Osteocyte (in vitro differentiated cells): ENCODE results near the gene PXT1. TPM values are rescaled to one million over a fixed set of nuclear protein-coding genes. Genes with fewer than 3 reads are reported as not detected.

Experiments
- DNase-seq: peaks from one replicate; pipeline ENCODE4 v3.0.0; 2021; ENCODE audit warnings: mixed read lengths; ENCODE audit not compliant: unreplicated experiment; ENCODE audit errors: extremely low spot score
- H3K27ac Mint-ChIP-seq: one replicate; pipeline ENCODE4 v1.8.0; 2021; ENCODE audit warnings: mild to moderate bottlenecking, mixed read lengths; ENCODE audit not compliant: unreplicated experiment
- H3K27me3 Mint-ChIP-seq: one replicate; pipeline ENCODE4 v1.8.0; 2021; ENCODE audit warnings: mixed read lengths; ENCODE audit not compliant: unreplicated experiment
- H3K36me3 Mint-ChIP-seq: one replicate; pipeline ENCODE4 v1.8.0; 2021; ENCODE audit warnings: mixed read lengths; ENCODE audit not compliant: unreplicated experiment
- H3K4me1 Mint-ChIP-seq: one replicate; pipeline ENCODE4 v1.8.0; 2021; ENCODE audit warnings: mixed read lengths; ENCODE audit not compliant: unreplicated experiment
- H3K4me3 Mint-ChIP-seq: one replicate; pipeline ENCODE4 v1.8.0; 2021; ENCODE audit warnings: mild to moderate bottlenecking, moderate library complexity, mixed read lengths; ENCODE audit not compliant: unreplicated experiment
- H3K9me3 Mint-ChIP-seq: one replicate; pipeline ENCODE4 v1.8.0; 2021; ENCODE audit warnings: mixed read lengths; ENCODE audit not compliant: unreplicated experiment
- CTCF ChIP-seq: fragments of 200-600 bp; sonication (generic); IDR thresholded peaks from 2 replicates; pipeline ENCODE4 v1.5.0; 2021; ENCODE audit warnings: antibody characterized with exemption, mild to moderate bottlenecking, moderate library complexity
- total RNA-seq: library from RNA; stranded (reverse); gene quantifications from 2 replicates; pipeline ENCODE4 v1.2.1, GENCODE V29; 2021

The PXT1 gene
- total RNA-seq, 1 donor from 2014 or later = not detected

GRCh38 chr6:36371211-36371610, 71.4 kb downstream of the PXT1 start:
- H3K36me3 Mint-ChIP-seq = no peaks in the 10 kb centered on the region
- no peak overlapping the region for H3K27ac Mint-ChIP-seq
- no peak for TF ChIP-seq CTCF
- no peak overlapping the region for H3K4me3 Mint-ChIP-seq
- DNase-seq = no peak
- H3K4me1 Mint-ChIP-seq = peaks cover 2% of the 10 kb centered on the region
- no peaks in the 10 kb centered on the region for H3K9me3 Mint-ChIP-seq
- H3K27me3 Mint-ChIP-seq = peaks cover 27% of the 10 kb centered on the region

- Mint-ChIP-seq H3K9me3 (no peaks in the 10 kb centered on the region), H3K27me3 (peaks cover 24% of the 10 kb centered on the region), H3K36me3 (no peaks in the 10 kb centered on the region), H3K4me3 (no peak overlapping the region), H3K27ac (no peak overlapping the region), H3K4me1 (peaks cover 2% of the 10 kb centered on the region)
- TF ChIP-seq CTCF = no peak
- DNase-seq = no peak
Measured at GRCh38 chr6:36370638-36371037, 72.0 kb downstream of the PXT1 start.

GRCh38 chr6:36368921-36369865, 73.5 kb downstream of the PXT1 start:
- H3K36me3 Mint-ChIP-seq = no peaks in the 10 kb centered on the region
- H3K27ac Mint-ChIP-seq = no peak overlapping the region
- DNase-seq = no peak

GRCh38 chr6:36368421-36368820, 74.2 kb downstream of the PXT1 start:
- Mint-ChIP-seq H3K4me3 (no peak overlapping the region), H3K4me1 (no peaks in the 10 kb centered on the region), H3K36me3 (no peaks in the 10 kb centered on the region), H3K9me3 (no peaks in the 10 kb centered on the region), H3K27me3 (peaks cover 14% of the 10 kb centered on the region), H3K27ac (no peak overlapping the region)
- DNase-seq = no peak
- no peak for TF ChIP-seq CTCF

More at GRCh38 chr6:36368921-36369865, 73.5 kb downstream of the PXT1 start:
- Mint-ChIP-seq H3K9me3 (no peaks in the 10 kb centered on the region), H3K4me1 (peaks cover 2% of the 10 kb centered on the region), H3K27me3 (peaks cover 16% of the 10 kb centered on the region), H3K4me3 (no peak overlapping the region)
- TF ChIP-seq CTCF = no peak

GRCh38 chr6:36367743-36368142, 74.9 kb downstream of the PXT1 start:
- no peaks in the 10 kb centered on the region for H3K4me1 Mint-ChIP-seq
- no peak overlapping the region for H3K27ac Mint-ChIP-seq
- H3K9me3 Mint-ChIP-seq = no peaks in the 10 kb centered on the region
- no peak for DNase-seq
- TF ChIP-seq CTCF = no peak
- H3K4me3 Mint-ChIP-seq = no peak overlapping the region
- peaks cover 11% of the 10 kb centered on the region for H3K27me3 Mint-ChIP-seq
- no peaks in the 10 kb centered on the region for H3K36me3 Mint-ChIP-seq
